Mammary epithelial cell (primary cell): ENCODE data around the gene APC2.

Experiments used
- EZH2 ChIP-seq: IDR thresholded peaks from 2 replicates; pipeline ENCODE4 v1.6.1; 2012; ENCODE audit warnings: low read length, inconsistent platforms, borderline replicate concordance
- TF ChIP-seq, protein P1 (sequence below), 2 donors: IDR thresholded peaks in 1 of 2; conservative IDR thresholded peaks in 1 of 2; 2 replicates each; pipeline ENCODE4 v1.5.1; 2011 to 2012; ENCODE audit warnings: inconsistent platforms in 2 of 2, low read length in 2 of 2, mild to moderate bottlenecking in 2 of 2, control low read depth in 1 of 2, low read depth in 1 of 2; ENCODE audit not compliant: insufficient read depth in 1 of 2; ENCODE audit errors: extremely low read depth in 1 of 2

DNA sequence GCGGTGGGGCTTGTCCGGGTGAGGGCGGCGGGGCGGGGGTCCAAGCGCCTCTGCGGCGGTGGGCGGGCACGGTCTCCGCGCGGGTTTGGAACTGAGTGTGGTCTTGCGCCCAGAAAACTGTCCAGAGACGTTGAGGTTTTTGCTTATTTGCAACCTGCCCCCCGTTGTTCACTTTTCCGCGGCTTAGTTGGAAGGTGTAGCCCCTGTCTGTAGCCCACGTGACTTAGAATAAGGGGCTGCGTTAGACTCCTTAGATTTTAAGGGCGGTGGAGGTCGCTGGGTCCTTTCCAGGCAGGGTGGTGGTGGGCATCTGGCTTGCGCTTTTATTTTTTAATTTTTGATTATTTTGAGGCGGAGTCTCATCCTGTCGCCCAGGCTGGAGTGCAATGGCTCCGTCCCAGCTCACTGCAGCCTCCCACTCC, 11.0 kb upstream of the APC2 start:
- TF ChIP-seq, protein P1, sequence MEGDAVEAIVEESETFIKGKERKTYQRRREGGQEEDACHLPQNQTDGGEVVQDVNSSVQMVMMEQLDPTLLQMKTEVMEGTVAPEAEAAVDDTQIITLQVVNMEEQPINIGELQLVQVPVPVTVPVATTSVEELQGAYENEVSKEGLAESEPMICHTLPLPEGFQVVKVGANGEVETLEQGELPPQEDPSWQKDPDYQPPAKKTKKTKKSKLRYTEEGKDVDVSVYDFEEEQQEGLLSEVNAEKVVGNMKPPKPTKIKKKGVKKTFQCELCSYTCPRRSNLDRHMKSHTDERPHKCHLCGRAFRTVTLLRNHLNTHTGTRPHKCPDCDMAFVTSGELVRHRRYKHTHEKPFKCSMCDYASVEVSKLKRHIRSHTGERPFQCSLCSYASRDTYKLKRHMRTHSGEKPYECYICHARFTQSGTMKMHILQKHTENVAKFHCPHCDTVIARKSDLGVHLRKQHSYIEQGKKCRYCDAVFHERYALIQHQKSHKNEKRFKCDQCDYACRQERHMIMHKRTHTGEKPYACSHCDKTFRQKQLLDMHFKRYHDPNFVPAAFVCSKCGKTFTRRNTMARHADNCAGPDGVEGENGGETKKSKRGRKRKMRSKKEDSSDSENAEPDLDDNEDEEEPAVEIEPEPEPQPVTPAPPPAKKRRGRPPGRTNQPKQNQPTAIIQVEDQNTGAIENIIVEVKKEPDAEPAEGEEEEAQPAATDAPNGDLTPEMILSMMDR (conservative IDR thresholded peaks at IDR 0.05 in 1 of 2, IDR thresholded peaks at IDR 0.05 in 1 of 2; ENCODE audit: extremely low read depth in 1 of 2, insufficient read depth in 1 of 2, low read depth in 1 of 2, low read length in 2 of 2), result no peak
- no peak for TF ChIP-seq EZH2
